HuH-7.5 (cell line): ENCODE measurements around the gene ZNF835.
"Not testable (repeated sequence)": the region's sequence is repeated elsewhere in the genome, so short reads cannot be mapped to it uniquely, and the experiment has no call there.

Experiments used
- DNase-seq: peaks from one replicate; pipeline ENCODE4 v3.0.0; 2011; ENCODE audit warnings: low spot score

ZNF835 gene

DNA sequence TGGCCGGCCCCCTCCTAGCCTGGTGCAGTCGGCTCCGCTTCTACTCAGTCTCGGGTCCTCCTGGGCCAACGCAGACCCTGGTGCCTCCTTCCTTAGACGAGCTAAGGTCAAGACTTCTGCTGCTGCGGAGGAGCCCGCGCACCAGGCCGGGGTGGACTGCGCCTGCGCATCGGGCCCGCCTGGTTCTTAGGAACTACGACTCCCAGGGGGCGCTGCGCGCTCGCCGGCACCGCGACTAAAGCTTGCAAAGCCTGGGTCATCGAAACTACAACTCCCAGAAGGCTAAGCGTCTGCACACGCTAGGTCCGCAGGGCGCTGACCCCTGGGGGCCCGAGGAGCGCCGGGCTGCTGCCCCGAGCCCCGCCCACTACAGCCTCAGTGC is at the start of gene ZNF835:
ZNF835 (minus strand) TSS at position 145 of the 382 bp plus-strand sequence. CDS start 6,559 bp downstream, outside the sequence.
- DNase-seq: no peak

GRCh38 chr19:56720281-56720680 is 48.7 kb upstream of the ZNF835 start:
- DNase-seq: no peak

GRCh38 chr19:56718231-56718630 is 46.7 kb upstream of the ZNF835 start:
- DNase-seq: no peak

DNA sequence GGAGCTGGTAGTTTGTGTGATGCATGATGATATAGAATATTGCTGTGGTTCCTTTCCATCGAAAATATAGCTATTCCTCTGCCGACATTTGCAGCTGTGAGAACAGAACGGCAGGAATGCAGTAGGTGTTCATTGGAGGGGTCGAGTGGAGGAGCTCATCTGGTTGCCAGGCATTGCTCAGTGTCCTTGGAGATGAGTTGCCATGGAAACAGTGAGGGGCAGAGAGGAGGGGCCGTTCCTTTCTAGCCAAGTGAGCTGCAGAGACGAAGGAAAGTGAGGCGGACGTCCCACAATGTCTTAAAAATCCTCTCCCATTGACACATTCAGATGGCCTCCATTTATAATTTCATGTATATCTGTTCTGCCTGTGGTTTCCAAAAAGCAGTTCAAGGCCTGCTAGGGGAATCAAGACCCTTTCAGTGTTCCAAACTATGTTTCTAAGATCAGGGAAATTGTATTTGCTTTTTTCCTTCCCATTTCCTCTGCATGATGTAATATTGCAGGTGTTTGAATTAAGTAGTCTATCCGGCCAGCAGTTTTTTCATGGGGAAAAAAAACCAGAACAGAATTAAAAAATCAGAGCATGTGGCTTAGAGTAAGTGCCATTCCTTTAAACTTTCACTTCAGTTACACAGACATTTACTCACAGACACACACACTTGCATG is 41.2 kb upstream of the ZNF835 start:
- DNase-seq: no peak

DNA sequence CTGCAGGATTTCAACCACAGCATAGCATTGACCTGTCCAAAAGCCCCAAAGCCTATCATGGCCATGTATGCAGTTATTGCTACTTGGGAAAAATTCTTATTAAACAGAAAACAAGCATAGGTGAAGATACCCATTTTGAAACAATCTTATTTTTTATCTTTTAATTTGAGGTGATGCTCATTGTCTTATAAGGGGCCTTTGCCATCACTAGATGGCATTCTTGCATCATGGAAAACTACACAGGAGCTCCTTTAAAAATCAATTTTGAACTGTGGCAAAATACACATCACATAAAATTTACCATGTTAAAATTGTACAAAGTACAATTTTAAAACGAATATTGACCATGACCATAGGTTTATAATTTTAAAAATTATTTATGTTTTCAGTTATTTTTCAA is 38.9 kb upstream of the ZNF835 start:
- no peak for DNase-seq

- DNase-seq: no peak
Observed at GRCh38 chr19:56707821-56708220, 36.3 kb upstream of the ZNF835 start.

DNA sequence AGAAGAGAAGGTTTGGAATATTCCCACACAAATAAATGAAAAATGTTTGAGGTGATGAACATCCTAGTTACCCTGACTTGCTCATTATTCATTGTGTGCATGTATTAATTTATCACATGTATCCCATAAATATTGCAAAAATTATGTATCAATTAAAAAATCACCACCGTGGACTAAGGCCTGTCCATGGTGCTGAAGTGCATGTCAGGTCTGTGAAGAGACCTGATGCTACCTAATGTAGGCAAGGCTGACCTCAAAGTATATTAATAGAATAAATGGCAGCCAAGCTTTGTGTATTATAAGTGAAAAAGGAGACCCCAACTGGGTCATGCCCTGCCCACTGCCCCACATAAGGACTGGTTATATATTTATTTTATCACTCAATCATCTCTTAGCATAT is 34.4 kb upstream of the ZNF835 start:
- DNase-seq: no peak

- DNase-seq: no peak
Observed at GRCh38 chr19:56701895-56702294, 30.3 kb upstream of the ZNF835 start.

GRCh38 chr19:56699552-56699951 is 28.0 kb upstream of the ZNF835 start:
- no peak for DNase-seq

DNA sequence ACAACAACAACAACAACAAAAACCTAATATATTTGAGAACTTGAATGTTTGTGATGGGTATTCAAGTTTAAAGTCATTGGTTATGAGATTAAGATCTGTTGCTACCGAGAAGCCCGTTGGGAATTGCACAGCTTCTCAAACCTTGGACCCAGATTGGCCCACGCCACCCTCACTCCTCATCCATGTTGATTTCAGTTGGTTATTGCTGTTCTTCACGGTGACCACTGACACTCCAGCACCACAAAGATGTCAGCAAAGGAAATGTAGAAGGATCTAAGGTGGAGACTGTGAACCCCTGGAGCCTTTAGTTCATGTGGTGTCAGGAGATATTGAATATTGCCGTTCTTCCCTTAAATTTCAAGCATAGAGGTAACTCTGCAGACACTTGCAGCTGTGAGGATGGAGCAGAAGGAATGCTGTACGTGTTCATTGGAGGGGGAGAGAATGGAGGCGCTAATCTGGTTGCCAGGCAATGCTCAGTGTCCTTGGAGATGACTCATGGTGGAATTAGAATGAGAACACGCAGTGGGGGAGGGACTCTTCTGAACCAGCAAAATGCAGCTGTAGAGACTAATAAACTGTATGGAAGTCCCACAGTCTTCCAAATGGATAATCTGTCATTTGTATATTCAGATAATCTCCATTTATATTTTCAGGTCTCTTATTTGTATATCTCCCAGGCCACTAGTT is 20.8 kb upstream of the ZNF835 start:
- DNase-seq: no peak

GRCh38 chr19:56690670-56691069 is 19.1 kb upstream of the ZNF835 start:
- DNase-seq: no peak

- DNase-seq: no peak
Observed at GRCh38 chr19:56689198-56689597, 17.6 kb upstream of the ZNF835 start.

GRCh38 chr19:56687031-56687430 is 15.5 kb upstream of the ZNF835 start:
- DNase-seq: no peak

DNA sequence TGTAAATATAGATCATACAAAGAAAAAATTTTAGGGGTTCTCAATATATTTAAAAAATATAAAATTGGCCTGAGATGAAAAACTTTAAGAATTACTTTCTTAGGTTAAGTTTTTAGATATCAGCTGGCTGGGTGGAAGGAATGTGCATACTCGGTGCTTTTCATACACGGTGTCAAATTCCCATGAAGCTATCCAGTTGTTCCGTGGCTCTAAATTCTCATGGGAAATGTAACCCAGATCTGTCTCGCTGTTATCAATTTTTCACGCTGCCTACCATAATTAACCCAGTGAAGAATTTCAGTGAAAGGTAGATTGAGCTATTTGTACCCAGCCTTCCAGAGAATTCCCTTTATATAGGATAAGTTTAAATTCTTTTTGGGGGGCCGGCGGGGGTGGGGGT is 11.6 kb upstream of the ZNF835 start:
- DNase-seq: no peak

- DNase-seq: no peak
Observed at GRCh38 chr19:56681702-56682101, 10.1 kb upstream of the ZNF835 start.

GRCh38 chr19:56678205-56678604 is 6.6 kb upstream of the ZNF835 start:
- no peak for DNase-seq

DNA sequence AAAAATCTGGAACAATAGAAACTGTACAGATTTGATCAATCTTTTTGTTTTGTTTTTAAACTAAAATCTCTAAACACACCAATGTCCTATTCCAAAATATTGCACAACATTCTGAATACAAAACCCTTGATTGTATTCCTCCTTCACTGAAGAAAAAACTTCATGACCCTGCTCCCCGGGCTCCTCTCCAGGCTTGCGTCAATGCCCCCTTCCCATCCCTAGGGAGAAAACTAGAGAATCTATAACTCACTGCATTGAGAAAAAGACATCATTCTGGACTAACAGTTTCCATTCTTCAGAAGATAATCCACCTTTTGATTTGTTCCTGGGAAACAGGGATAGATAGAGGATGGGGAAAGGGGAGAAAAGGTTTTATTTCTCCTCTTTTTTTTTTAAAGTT is 1.1 kb upstream of the ZNF835 start:
- not testable (repeated sequence) for DNase-seq

DNA sequence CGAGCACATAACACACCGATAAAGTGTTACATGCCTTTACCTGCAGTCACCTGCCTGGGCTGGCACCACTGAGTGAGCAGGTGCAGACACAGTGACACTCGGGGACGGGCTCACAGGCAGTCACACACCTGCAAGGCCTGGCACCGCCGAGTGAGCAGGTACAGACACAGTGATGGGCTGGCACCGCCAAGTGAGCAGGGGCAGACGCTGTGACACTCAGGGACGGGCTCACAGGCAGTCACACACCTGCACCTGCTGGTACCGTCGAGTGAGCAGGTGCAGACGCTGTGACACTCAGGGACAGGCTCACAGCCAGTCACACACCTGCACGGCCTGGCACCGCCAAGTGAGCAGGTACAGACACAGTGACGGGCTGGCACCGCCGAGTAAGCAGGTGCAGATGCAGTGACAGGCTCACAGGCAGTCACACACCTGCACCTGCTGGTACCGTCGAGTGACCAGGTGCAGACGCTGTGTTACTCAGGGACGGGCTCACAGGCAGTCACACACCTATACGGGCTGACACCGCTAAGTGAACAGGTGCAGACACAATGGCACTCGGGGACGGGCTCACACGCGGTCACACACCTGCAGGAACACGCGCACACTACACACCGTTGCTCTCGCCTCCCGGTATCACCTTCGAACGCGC is 470 bp downstream of the ZNF835 start:
- DNase-seq: no peak

DNA sequence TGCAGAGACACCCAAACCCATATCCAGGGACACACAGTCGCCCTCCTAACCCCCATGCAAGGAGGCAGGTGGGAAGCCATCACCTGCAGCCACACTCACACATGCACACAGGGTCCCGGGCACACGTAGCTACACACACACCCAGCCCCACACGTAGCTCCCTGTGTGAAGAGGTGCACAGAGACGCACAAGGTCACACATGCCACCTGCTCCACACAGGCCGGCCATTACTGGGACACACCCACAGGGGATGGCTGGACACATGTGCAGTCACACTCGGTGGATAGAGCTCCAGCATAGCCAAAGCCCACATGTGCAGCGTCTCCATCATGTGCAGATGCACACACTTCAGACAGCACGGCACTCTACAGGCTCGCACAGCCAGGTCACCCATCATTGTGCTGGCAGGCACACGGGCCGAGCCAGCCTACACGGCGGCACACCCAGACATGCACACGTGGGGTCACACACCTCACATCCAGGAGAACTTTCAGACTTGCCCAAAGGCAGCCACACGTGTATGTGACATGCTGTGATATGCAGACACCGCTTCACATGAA is 1.1 kb downstream of the ZNF835 start:
- no peak for DNase-seq

GRCh38 chr19:56668676-56669075 is 2.9 kb downstream of the ZNF835 start:
- no peak for DNase-seq

DNA sequence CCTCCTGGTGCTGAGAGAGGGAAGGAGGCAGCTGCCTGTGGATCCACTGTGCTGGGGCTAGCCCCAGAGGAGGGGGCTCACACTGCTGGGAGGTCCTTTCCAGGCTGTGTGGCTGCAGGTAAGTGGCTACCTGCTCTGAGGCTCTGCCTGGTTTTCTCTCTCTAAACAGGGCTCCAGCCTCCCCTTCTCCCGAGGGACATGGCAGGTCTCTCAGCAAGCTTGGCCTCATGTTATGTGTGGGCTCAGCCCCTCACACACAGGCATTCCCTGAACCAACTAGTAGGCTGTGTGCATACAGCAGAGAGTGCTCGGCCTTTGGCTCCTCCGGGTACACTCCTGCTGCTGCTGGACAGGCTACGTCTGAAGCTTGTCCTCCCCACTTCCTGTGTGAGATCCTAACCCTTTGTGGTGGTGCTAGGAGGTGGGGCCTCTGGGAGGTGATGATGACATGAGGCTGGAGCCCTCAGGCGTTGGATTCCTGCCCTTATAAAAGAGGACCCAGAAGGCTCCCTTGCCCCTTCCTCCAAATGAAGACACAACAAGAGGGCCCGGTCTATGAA is 4.2 kb downstream of the ZNF835 start:
- DNase-seq: no peak

- no peak for DNase-seq
Observed at GRCh38 chr19:56664511-56664910, 7.0 kb downstream of the ZNF835 start.
